Stimulated activated naive CD8-positive, alpha-beta T cell treated with anti-CD3 and anti-CD28 coated beads, Interleukin-15, Interleukin-2, amounts not matched to agents 100 ng/mL and 50 ng/mL, for 24 hours (primary cell): ENCODE measurements around the gene ESX1.
"Not testable (repeated sequence)": the region's sequence is repeated elsewhere in the genome, so short reads cannot be mapped to it uniquely, and the experiment has no call there.

ENCODE experiments used
- H3K27ac Mint-ChIP-seq: one replicate; pipeline ENCODE4 v1.8.0; 2021; ENCODE audit warnings: mild to moderate bottlenecking, mixed read lengths
- H3K27me3 Mint-ChIP-seq: one replicate; pipeline ENCODE4 v1.8.0; 2021; ENCODE audit warnings: mixed read lengths
- H3K36me3 Mint-ChIP-seq: one replicate; pipeline ENCODE4 v1.8.0; 2021; ENCODE audit warnings: low read depth, mixed read lengths
- H3K4me1 Mint-ChIP-seq: one replicate; pipeline ENCODE4 v1.8.0; 2021; ENCODE audit warnings: low read depth, mixed read lengths
- H3K4me3 Mint-ChIP-seq: one replicate; pipeline ENCODE4 v1.8.0; 2021; ENCODE audit warnings: mild to moderate bottlenecking, mixed read lengths
- H3K9me3 Mint-ChIP-seq: one replicate; pipeline ENCODE4 v1.8.0; 2021; ENCODE audit warnings: mixed read lengths

Gene ESX1

DNA sequence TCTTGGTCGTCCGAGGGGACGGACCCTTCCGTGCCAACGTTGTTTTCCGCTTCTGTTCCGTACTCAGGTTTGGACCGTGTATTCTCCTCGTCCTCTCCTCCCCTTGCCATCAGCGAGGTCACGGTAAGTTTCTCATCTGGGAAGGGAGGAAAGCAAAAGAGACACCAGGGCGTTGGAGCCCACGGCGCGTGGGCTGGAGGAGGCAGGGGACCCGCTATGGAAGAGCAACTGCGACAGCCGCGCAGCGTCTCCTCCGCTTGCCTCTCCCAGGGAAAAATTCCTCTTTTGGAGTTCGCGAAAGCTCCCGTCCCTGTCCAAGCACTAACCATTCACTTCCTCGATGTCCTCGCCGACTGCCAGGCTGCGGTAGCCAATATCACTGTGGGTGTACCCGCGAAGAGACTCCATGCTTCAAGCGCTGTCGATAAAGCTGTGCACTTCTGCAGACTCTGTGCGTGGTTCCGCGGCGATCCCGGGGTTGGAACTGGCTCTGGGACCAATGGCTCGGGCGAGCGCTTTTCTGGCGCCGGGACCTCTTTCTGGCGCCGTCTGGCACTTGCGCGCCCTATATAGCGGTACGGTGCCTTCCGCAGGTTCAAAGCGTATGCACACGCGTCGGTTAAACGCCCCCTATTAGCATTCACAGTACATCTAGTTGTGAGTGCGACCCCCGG, at the start of gene ESX1:
Gene ESX1, minus strand, starts transcription at position 492 of the 674 bp plus-strand sequence. Its CDS starts 84 bp downstream, at position 408.
- Mint-ChIP-seq H3K4me3 (peak within 1 kb of the TSS; percentile 79), H3K9me3 (no peaks in the 10 kb centered on the region), H3K27ac (no peak within 1 kb of the TSS), H3K4me1 (peaks cover 7% of the 10 kb centered on the region), H3K36me3 (no peaks in the 10 kb centered on the region), H3K27me3 (peaks cover 30% of the 10 kb centered on the region)

GRCh38 chrX:104295636-104296035, 40.9 kb upstream of the ESX1 start:
- Mint-ChIP-seq H3K9me3 (no peaks in the 10 kb centered on the region), H3K27me3 (peaks cover 3% of the 10 kb centered on the region), H3K36me3 (no peaks in the 10 kb centered on the region), H3K4me1 (no peaks in the 10 kb centered on the region), H3K4me3 (no peak overlapping the region), H3K27ac (no peak overlapping the region)

DNA sequence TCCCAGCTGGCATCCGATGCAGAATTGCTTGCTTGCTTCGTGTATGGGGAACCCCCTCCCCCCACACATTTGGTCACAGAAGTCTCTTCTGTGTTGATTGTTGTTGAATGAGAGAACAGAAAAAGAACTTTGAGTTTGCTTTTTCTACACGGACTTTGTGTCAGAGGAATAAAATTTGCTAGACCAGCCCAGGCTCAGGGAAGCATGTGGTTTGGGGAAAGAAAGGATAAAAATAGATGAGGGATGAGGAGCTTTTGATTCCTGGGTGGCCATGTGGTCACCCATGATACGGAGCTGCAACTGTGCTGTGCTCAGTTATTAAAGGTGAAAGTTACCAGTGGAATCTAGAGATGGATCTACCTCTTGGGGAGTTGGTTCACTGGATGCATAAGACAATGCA, 34.2 kb upstream of the ESX1 start:
- Mint-ChIP-seq H3K9me3 (no peaks in the 10 kb centered on the region), H3K36me3 (no peaks in the 10 kb centered on the region), H3K4me3 (no peak overlapping the region), H3K27me3 (peaks cover 3% of the 10 kb centered on the region), H3K4me1 (no peaks in the 10 kb centered on the region), H3K27ac (no peak overlapping the region)

- peaks cover 3% of the 10 kb centered on the region for H3K27me3 Mint-ChIP-seq
- no peak overlapping the region for H3K27ac Mint-ChIP-seq
- no peaks in the 10 kb centered on the region for H3K9me3 Mint-ChIP-seq
- H3K4me1 Mint-ChIP-seq = no peaks in the 10 kb centered on the region
- H3K36me3 Mint-ChIP-seq = no peaks in the 10 kb centered on the region
- no peak overlapping the region for H3K4me3 Mint-ChIP-seq
Measured at GRCh38 chrX:104288269-104288668, 33.5 kb upstream of the ESX1 start.

- Mint-ChIP-seq H3K36me3 (no peaks in the 10 kb centered on the region), H3K27me3 (peaks cover 5% of the 10 kb centered on the region), H3K4me3 (no peak overlapping the region), H3K27ac (no peak overlapping the region), H3K4me1 (no peaks in the 10 kb centered on the region), H3K9me3 (no peaks in the 10 kb centered on the region)
Measured at GRCh38 chrX:104285201-104285600, 30.5 kb upstream of the ESX1 start.

GRCh38 chrX:104284507-104284906, 29.8 kb upstream of the ESX1 start:
- H3K4me1 Mint-ChIP-seq = no peaks in the 10 kb centered on the region
- H3K4me3 Mint-ChIP-seq = no peak overlapping the region
- no peaks in the 10 kb centered on the region for H3K9me3 Mint-ChIP-seq
- H3K36me3 Mint-ChIP-seq = no peaks in the 10 kb centered on the region
- peaks cover 5% of the 10 kb centered on the region for H3K27me3 Mint-ChIP-seq
- H3K27ac Mint-ChIP-seq = no peak overlapping the region

GRCh38 chrX:104282166-104282725, 27.5 kb upstream of the ESX1 start:
- Mint-ChIP-seq H3K9me3 (no peaks in the 10 kb centered on the region), H3K4me3 (no peak overlapping the region), H3K27me3 (peaks cover 10% of the 10 kb centered on the region), H3K36me3 (no peaks in the 10 kb centered on the region), H3K27ac (no peak overlapping the region), H3K4me1 (no peaks in the 10 kb centered on the region)

DNA sequence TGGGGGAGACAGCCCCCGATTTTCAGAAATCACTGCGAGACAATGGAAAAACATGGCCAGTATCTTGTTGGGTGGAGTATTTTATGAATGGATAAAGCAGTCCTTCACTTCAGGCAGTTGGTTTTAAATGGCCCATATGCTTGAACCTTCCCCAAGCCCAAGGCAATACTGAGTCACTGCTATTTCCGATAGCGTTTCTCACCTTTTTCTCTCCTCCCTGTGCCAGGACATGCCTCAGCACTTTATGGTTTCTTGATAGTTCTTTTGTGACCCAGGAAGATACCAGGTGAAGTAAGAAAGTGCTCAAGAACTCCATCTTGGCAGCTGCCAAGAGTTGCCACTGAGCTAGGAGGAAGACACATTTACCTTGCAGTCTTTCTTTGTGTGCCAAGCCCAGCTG, 26.8 kb upstream of the ESX1 start:
- Mint-ChIP-seq H3K9me3 (no peaks in the 10 kb centered on the region), H3K36me3 (no peaks in the 10 kb centered on the region), H3K27ac (no peak overlapping the region), H3K4me1 (no peaks in the 10 kb centered on the region), H3K27me3 (peaks cover 10% of the 10 kb centered on the region), H3K4me3 (no peak overlapping the region)

DNA sequence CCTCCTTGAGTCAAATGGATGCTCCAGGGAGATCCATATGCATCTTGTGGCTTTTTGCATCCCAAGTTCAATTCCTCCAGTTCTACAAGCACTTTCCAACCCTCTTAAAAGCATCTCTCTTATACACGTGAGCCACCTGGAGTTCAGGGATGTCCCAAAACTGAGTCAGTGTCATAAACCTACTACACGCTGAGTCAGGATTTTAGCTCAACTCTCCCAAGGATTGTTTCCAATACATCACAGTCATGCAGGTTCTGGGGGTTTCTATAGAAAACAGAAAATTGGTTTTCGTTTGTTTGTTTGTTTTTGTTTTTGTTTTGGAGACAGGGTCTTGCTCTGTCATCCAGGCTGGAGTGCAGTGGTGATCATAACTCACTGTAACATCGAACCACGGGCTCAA, 25.9 kb upstream of the ESX1 start:
- no peak overlapping the region for H3K4me3 Mint-ChIP-seq
- peaks cover 10% of the 10 kb centered on the region for H3K27me3 Mint-ChIP-seq
- no peaks in the 10 kb centered on the region for H3K9me3 Mint-ChIP-seq
- no peaks in the 10 kb centered on the region for H3K4me1 Mint-ChIP-seq
- no peak overlapping the region for H3K27ac Mint-ChIP-seq
- H3K36me3 Mint-ChIP-seq = no peaks in the 10 kb centered on the region

- Mint-ChIP-seq H3K4me1 (no peaks in the 10 kb centered on the region), H3K36me3 (no peaks in the 10 kb centered on the region), H3K27ac (no peak overlapping the region), H3K27me3 (peaks cover 19% of the 10 kb centered on the region), H3K9me3 (no peaks in the 10 kb centered on the region), H3K4me3 (peak overlapping the region; percentile 55)
Measured at GRCh38 chrX:104270916-104271512, 16.3 kb upstream of the ESX1 start.

GRCh38 chrX:104270212-104270611, 15.5 kb upstream of the ESX1 start:
- H3K9me3 Mint-ChIP-seq = no peaks in the 10 kb centered on the region
- no peaks in the 10 kb centered on the region for H3K4me1 Mint-ChIP-seq
- no peak overlapping the region for H3K27ac Mint-ChIP-seq
- H3K27me3 Mint-ChIP-seq = peaks cover 19% of the 10 kb centered on the region
- H3K4me3 Mint-ChIP-seq = peak overlapping the region; percentile 55
- H3K36me3 Mint-ChIP-seq = no peaks in the 10 kb centered on the region

DNA sequence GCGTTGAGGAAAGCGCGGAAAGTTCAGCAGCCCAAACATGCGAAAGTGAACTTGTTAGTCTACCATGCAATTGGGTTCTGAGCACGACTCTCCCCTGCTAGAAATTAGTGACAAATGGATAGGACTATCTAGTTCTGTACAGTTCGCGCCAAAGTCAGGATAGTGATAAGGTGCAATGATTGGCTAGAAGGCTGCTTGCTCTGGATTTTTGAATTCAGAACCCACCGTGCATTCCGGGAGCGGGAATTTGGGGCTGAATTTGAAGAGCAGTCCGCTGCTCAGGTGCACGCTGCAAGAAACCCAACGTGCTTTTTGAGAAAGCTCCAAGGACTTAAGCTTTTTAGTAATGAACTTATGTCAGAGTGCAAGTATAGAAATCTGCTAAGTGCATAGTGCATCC, 732 bp upstream of the ESX1 start:
- H3K27ac Mint-ChIP-seq = no peak overlapping the region
- H3K36me3 Mint-ChIP-seq = no peaks in the 10 kb centered on the region
- no peak overlapping the region for H3K4me3 Mint-ChIP-seq
- H3K27me3 Mint-ChIP-seq = peaks cover 30% of the 10 kb centered on the region
- H3K4me1 Mint-ChIP-seq = peaks cover 7% of the 10 kb centered on the region
- H3K9me3 Mint-ChIP-seq = no peaks in the 10 kb centered on the region

- H3K4me3 Mint-ChIP-seq = peak overlapping the region; percentile 79
- H3K27me3 Mint-ChIP-seq = peaks cover 24% of the 10 kb centered on the region
- no peaks in the 10 kb centered on the region for H3K9me3 Mint-ChIP-seq
- no peak overlapping the region for H3K27ac Mint-ChIP-seq
- no peaks in the 10 kb centered on the region for H3K36me3 Mint-ChIP-seq
- H3K4me1 Mint-ChIP-seq = peaks cover 7% of the 10 kb centered on the region
Measured at GRCh38 chrX:104253567-104254441, 929 bp downstream of the ESX1 start.

DNA sequence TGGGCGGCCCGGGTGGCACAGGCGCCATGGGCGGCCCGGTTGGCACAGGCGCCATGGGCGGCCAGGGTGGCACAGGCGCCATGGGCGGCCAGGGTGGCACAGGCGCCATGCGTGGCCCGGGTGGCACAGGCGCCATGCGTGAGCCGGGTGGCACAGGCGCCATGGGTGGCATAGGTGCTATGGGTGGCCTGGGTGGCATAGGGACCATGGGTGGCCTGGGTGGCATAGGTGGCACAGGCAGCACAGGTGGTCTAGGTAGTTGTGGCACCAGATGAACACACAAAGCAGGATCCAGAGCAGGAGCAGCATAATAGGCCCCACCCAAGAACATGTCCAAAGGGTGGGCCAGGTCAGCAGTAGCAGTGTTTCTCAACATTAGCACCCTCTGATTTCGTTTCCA, 4.3 kb downstream of the ESX1 start:
- no peaks in the 10 kb centered on the region for H3K36me3 Mint-ChIP-seq
- peaks cover 7% of the 10 kb centered on the region for H3K4me1 Mint-ChIP-seq
- no peaks in the 10 kb centered on the region for H3K9me3 Mint-ChIP-seq
- no peak overlapping the region for H3K4me3 Mint-ChIP-seq
- no peak overlapping the region for H3K27ac Mint-ChIP-seq
- H3K27me3 Mint-ChIP-seq = peaks cover 25% of the 10 kb centered on the region

- not testable (repeated sequence) for H3K36me3 Mint-ChIP-seq, H3K4me1 Mint-ChIP-seq, H3K27me3 Mint-ChIP-seq, H3K9me3 Mint-ChIP-seq, H3K27ac Mint-ChIP-seq, H3K4me3 Mint-ChIP-seq
Measured at GRCh38 chrX:104230060-104230459, 24.7 kb downstream of the ESX1 start.
